GM04504 (cell line): ENCODE data around the gene C1QTNF1.

Experiments used
- DNase-seq: peaks from one replicate; pipeline ENCODE4 v3.0.0-alpha.2; 2012; ENCODE audit warnings: low read depth

The C1QTNF1 gene

GRCh38 chr17:79041041-79041570, 17.1 kb downstream of the C1QTNF1 start:
- DNase-seq: no peak

- DNase-seq: no peak
Observed at GRCh38 chr17:79041723-79042420, 17.9 kb downstream of the C1QTNF1 start.

DNA sequence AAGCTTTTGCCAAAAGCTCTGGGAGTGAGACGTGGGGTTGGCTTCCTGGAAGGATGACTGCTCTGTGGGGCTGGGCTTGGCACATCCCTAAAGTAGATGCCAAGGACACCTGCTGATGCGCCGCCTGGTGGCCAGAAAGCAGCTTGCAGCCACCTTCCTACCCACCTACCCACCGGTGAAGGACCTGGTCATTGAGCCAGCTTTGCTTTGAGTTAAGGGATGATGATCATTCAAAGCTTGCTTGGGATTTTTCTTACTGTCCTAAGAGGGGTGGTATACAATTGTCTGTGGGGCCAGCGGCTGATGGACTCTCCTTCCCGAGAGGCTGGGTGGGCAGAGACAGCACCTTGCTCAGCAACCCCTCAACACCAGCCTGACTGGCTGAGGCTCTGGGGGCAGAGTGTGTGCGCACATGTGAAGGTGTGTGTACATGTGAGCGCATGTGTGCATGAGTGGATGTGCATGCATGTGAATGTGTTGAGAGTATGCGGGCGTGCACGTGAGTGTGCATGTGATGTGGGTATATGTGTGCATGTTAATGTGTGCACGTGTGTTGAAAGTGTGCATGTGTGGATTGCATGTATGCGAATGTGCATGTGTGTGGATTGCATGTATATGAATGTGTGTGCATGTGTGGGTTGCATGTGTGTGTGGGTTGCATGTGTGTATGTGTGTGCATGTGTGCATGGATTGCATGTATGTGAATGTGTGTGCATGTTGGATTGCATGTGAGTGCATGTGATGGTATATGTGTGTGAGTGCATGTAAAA, 18.6 kb downstream of the C1QTNF1 start:
- DNase-seq: no peak

DNA sequence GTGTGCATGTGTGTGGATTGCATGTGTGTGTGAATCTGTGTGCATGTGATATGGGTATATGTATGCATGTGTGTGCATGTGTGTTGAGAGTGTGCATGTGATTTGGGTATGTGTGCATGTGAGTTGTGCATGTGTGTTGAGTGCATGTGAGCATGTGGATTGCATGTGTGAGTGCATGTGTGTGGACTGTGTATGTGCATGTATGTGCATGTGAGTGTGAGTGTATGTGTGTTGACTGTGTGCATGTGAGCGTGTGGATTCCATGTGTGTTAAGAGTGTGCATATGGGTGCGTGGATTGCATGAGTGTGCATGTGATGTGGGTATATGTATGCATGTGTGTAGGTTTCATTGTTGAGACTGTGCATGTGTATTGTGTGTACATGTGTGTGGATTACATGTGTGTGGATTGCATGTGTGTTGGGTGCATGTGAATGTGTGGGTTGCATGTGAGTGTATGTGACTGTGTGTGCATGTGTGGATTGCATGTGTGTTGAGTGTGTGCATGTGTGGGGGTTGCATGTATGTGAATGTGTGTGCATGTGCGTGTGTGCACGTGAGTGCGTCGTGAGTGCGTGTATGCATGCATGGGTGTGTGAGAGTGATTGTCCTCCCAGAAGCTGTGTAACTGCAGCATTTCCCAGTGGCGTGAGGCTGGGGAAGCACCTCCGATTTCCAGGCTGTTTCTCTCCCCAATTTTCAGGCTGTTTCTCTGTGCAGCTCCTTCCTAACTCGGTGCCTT, 19.4 kb downstream of the C1QTNF1 start:
- no peak for DNase-seq

DNA sequence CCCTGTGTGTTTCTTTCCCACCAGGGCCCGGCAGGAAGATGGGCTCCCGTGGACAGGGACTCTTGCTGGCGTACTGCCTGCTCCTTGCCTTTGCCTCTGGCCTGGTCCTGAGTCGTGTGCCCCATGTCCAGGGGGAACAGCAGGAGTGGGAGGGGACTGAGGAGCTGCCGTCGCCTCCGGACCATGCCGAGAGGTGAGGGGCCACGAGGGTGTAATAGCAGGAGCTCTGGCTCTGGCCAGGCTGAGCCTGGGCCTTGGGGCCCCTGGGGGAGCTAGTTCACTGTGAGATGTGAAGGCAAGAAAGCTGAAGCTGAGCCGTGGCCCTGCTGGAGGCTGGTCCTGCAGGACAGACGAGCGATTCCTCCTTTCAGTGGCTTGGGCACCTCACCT, 20.0 kb downstream of the C1QTNF1 start:
- DNase-seq: no peak

- no peak for DNase-seq
Observed at GRCh38 chr17:79044462-79044861, 20.5 kb downstream of the C1QTNF1 start.

GRCh38 chr17:79045001-79045729, 21.2 kb downstream of the C1QTNF1 start:
- DNase-seq: no peak

GRCh38 chr17:79045842-79046196, 21.9 kb downstream of the C1QTNF1 start:
- DNase-seq: no peak

GRCh38 chr17:79046197-79046915, 22.4 kb downstream of the C1QTNF1 start:
- no peak for DNase-seq

GRCh38 chr17:79046916-79047280, 22.9 kb downstream of the C1QTNF1 start:
- no peak for DNase-seq

DNA sequence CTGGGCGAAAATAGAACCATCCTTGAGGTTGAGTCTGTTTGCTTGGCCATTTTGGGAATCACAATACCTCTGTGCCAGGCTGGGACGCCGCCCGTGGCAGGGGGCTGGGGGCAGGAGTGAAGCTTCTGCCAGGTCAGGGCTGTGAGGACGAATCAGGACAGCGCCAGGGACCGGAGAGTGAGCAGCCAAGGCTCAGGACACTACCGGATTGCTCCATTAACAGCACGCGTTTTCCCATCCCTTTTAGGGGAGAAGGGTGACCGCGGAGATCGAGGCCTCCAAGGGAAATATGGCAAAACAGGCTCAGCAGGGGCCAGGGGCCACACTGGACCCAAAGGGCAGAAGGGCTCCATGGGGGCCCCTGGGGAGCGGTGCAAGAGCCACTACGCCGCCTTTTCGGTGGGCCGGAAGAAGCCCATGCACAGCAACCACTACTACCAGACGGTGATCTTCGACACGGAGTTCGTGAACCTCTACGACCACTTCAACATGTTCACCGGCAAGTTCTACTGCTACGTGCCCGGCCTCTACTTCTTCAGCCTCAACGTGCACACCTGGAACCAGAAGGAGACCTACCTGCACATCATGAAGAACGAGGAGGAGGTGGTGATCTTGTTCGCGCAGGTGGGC, 23.4 kb downstream of the C1QTNF1 start:
- no peak for DNase-seq

GRCh38 chr17:79047923-79048825, 24.2 kb downstream of the C1QTNF1 start:
- no peak for DNase-seq

GRCh38 chr17:79048826-79049755, 25.1 kb downstream of the C1QTNF1 start:
- no peak for DNase-seq

DNA sequence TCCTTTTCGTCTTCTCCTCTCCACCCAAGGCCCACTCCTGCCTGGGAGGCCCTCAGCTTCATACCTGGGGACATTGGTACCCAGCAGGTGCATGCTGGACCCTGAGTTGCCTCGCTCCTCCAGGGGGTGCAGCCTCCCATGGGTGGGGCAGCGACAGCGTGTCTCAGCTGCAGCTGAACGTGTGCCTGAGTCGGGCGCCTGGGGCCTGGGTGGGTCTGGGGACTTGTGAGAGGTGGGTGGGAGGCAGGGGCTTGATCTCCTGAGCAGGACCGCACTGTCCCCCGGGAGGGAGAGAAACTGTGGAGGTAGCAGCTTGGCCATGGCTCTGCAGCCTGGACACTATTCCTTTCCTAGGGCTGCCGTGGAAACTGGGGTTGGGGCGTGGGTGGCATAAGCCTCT, 25.9 kb downstream of the C1QTNF1 start:
- DNase-seq: no peak

- DNase-seq: no peak
Observed at GRCh38 chr17:79050551-79050950, 26.6 kb downstream of the C1QTNF1 start.

- no peak for DNase-seq
Observed at GRCh38 chr17:79051306-79051705, 27.3 kb downstream of the C1QTNF1 start.

- DNase-seq: no peak
Observed at GRCh38 chr17:79052131-79052530, 28.2 kb downstream of the C1QTNF1 start.

GRCh38 chr17:79053251-79053925, 29.4 kb downstream of the C1QTNF1 start:
- DNase-seq: peak; percentile 89
